ENCODE data around the gene ACAT2. TPM values are rescaled to one million over a fixed set of nuclear protein-coding genes. Genes with fewer than 3 reads are reported as not detected.
"Not testable (repeated sequence)": the region's sequence is repeated elsewhere in the genome, so short reads cannot be mapped to it uniquely, and the experiment has no call there.

Gene ACAT2
- polyA plus RNA-seq, 2 donors = 59.7 to 73.5 TPM

DNA sequence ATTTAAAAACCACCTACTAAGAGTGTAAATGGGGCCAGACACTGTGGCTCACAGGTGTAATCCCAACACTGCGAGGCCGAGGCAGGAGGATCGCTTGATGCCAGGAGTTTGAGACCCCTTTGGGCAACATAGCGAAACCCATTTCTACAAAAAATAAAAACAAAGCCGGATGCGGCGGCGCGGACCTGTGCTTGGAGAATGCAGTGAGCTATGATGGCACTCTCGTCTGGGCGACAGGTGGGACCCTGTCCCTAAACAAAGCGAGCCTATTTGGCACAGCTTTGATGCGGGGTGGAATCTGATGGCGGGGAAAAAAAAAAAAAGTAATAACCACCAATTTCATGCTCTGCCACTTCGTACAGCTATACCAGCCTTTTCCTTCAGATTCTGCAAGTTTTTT lies 26.4 kb downstream of the ACAT2 start:
- H3K27ac ChIP-seq (ENCODE audit: low read depth in 2 of 2, low read length in 1 of 2) = peak overlapping the region; percentile 66 to 85
- H3K27me3 ChIP-seq (ENCODE audit: control insufficient read depth in 1 of 2, insufficient read depth in 2 of 2, low read length in 2 of 2) = no peaks in the 10 kb centered on the region
- peak overlapping the region; percentile 87 for H3K4me3 ChIP-seq (ENCODE audit: low read depth in 1 of 2, low read length in 2 of 2)
- H3K4me1 ChIP-seq (ENCODE audit: control insufficient read depth in 2 of 2, insufficient read depth in 2 of 2, low read length in 1 of 2) = no peaks in the 10 kb centered on the region
- H3K9me3 ChIP-seq (ENCODE audit: control insufficient read depth in 2 of 2, insufficient read depth in 1 of 2, low read depth in 1 of 2, low read length in 1 of 2) = no peaks in the 10 kb centered on the region
- H3K36me3 ChIP-seq (ENCODE audit: control insufficient read depth in 2 of 2, insufficient read depth in 2 of 2, low read length in 1 of 2) = peaks cover 4% of the 10 kb centered on the region in 2 donors
- WGBS, 2 donors = 19 to 26% methylated on average over 15 of the region's 15 CpGs

GRCh38 chr6:159788753-159789376 lies 27.0 kb downstream of the ACAT2 start:
- WGBS, 2 donors = 0 to 1% methylated on average over 57 to 60 of the region's 60 CpGs
- Histone ChIP-seq H3K4me1 (ENCODE audit: control insufficient read depth in 2 of 2, insufficient read depth in 2 of 2, low read length in 1 of 2) (no peaks in the 10 kb centered on the region), H3K36me3 (ENCODE audit: control insufficient read depth in 2 of 2, insufficient read depth in 2 of 2, low read length in 1 of 2) (peaks cover 4% of the 10 kb centered on the region in 2 donors), H3K27me3 (ENCODE audit: control insufficient read depth in 1 of 2, insufficient read depth in 2 of 2, low read length in 2 of 2) (no peaks in the 10 kb centered on the region), H3K9me3 (ENCODE audit: control insufficient read depth in 2 of 2, insufficient read depth in 1 of 2, low read depth in 1 of 2, low read length in 1 of 2) (no peaks in the 10 kb centered on the region), H3K4me3 (ENCODE audit: low read depth in 1 of 2, low read length in 2 of 2) (peak overlapping the region; percentile 87), H3K27ac (ENCODE audit: low read depth in 2 of 2, low read length in 1 of 2) (peak overlapping the region; percentile 85 to 94)

GRCh38 chr6:159789377-159790148 lies 27.7 kb downstream of the ACAT2 start, which contains the start of gene TCP1:
TSS of gene TCP1 (minus strand) at chr6:159789602. CDS start at chr6:159789468, 134 bp downstream.
- peak within 1 kb of the TSS; percentile 98 to 100 for H3K27ac ChIP-seq (ENCODE audit: low read depth in 2 of 2, low read length in 1 of 2)
- WGBS, 2 donors = 0% methylated on average over 64 of the region's 64 CpGs
- H3K9me3 ChIP-seq (ENCODE audit: control insufficient read depth in 2 of 2, insufficient read depth in 1 of 2, low read depth in 1 of 2, low read length in 1 of 2) = no peaks in the 10 kb centered on the region
- peak within 1 kb of the TSS; percentile 87 to 93 for H3K4me3 ChIP-seq (ENCODE audit: low read depth in 1 of 2, low read length in 2 of 2)
- no peaks in the 10 kb centered on the region for H3K4me1 ChIP-seq (ENCODE audit: control insufficient read depth in 2 of 2, insufficient read depth in 2 of 2, low read length in 1 of 2)
- no peaks in the 10 kb centered on the region for H3K27me3 ChIP-seq (ENCODE audit: control insufficient read depth in 1 of 2, insufficient read depth in 2 of 2, low read length in 2 of 2)
- peaks cover 3 to 4% of the 10 kb centered on the region in 2 donors for H3K36me3 ChIP-seq (ENCODE audit: control insufficient read depth in 2 of 2, insufficient read depth in 2 of 2, low read length in 1 of 2)

DNA sequence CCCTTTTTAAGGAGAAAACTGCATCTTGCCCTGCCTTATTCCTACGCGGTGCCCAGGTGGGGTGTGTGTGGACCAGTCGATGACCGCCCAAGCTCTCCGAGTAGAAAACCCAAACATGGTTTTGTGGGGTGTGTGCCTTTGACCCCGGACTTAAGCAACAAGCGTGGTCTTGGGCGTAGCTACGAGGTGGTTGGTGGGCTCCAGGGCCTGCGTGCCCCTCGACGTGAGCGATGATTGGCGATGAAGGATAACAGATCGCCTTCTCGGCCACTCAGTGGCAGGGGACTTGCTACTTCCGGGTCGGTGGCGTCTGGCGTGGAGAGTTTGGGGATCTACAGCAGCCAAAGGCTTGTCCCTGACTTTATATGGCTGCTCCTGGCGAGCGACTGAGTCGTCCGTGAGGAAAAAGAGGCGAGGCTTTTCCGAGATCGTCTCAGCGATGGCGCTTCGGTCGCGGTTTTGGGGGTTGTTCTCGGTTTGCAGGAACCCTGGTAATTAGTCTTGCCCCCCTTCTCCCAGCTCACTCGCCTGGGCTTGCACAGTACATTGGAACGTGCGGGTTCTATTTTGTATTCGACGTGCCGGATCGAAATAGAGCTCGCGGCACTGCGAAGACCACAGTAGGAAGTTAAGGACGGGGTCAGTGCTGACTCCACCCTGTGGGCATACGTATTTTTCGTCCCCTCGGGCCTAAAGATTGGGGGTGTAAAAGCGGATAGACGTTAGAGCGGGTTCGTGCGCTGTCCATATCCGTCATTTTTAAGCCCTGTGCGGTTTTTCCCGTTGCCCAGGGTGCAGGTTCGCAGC lies 28.5 kb downstream of the ACAT2 start, which contains the start of gene MRPL18:
TSS of gene MRPL18 (plus strand) at position 319 of the 807 bp plus-strand sequence. CDS start at position 440, 121 bp downstream.
- H3K27ac ChIP-seq (ENCODE audit: low read depth in 2 of 2, low read length in 1 of 2) = peak within 1 kb of the TSS; percentile 98 to 100
- H3K9me3 ChIP-seq (ENCODE audit: control insufficient read depth in 2 of 2, insufficient read depth in 1 of 2, low read depth in 1 of 2, low read length in 1 of 2) = no peaks in the 10 kb centered on the region
- H3K27me3 ChIP-seq (ENCODE audit: control insufficient read depth in 1 of 2, insufficient read depth in 2 of 2, low read length in 2 of 2) = no peaks in the 10 kb centered on the region
- H3K4me1 ChIP-seq (ENCODE audit: control insufficient read depth in 2 of 2, insufficient read depth in 2 of 2, low read length in 1 of 2) = no peaks in the 10 kb centered on the region
- no peaks in the 10 kb centered on the region for H3K36me3 ChIP-seq (ENCODE audit: control insufficient read depth in 2 of 2, insufficient read depth in 2 of 2, low read length in 1 of 2)
- WGBS, 2 donors = 0% methylated on average over 54 to 56 of the region's 56 CpGs
- peak within 1 kb of the TSS; percentile 87 to 93 for H3K4me3 ChIP-seq (ENCODE audit: low read depth in 1 of 2, low read length in 2 of 2)

DNA sequence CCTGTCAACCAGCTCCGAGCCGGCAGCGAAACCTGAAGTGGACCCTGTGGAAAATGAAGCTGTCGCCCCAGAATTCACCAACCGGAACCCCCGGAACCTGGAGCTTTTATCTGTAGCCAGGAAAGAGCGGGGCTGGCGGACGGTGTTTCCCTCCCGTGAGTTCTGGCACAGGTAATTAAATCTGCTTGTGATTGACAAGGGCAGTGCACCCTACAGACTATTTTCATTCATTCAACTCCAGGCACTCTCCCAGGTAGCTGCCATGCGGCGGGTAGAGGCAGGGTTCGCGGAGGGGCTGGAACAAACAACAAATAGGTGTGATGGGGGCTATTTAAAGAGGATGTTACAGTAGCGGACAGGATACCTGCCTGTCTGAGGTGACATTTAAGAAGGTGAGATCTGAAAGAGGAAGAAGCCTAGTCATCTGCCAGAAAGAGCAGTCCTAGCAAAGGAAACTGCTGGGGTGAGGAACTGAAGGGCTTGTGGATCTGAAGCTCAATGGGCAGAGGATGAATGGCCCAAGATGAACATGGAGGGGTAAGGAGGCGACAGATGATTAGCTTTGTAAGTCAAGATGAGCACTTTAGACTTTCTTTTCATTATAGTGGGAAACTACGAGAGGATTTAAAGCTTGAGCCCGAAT lies 29.2 kb downstream of the ACAT2 start:
- WGBS, 2 donors = 12 to 13% methylated on average over 18 of the region's 18 CpGs
- no peaks in the 10 kb centered on the region for H3K36me3 ChIP-seq (ENCODE audit: control insufficient read depth in 2 of 2, insufficient read depth in 2 of 2, low read length in 1 of 2)
- H3K9me3 ChIP-seq (ENCODE audit: control insufficient read depth in 2 of 2, insufficient read depth in 1 of 2, low read depth in 1 of 2, low read length in 1 of 2) = no peaks in the 10 kb centered on the region
- peak overlapping the region; percentile 98 to 100 for H3K27ac ChIP-seq (ENCODE audit: low read depth in 2 of 2, low read length in 1 of 2)
- no peaks in the 10 kb centered on the region for H3K4me1 ChIP-seq (ENCODE audit: control insufficient read depth in 2 of 2, insufficient read depth in 2 of 2, low read length in 1 of 2)
- H3K4me3 ChIP-seq (ENCODE audit: low read depth in 1 of 2, low read length in 2 of 2) = peak overlapping the region; percentile 67 to 93
- H3K27me3 ChIP-seq (ENCODE audit: control insufficient read depth in 1 of 2, insufficient read depth in 2 of 2, low read length in 2 of 2) = no peaks in the 10 kb centered on the region

DNA sequence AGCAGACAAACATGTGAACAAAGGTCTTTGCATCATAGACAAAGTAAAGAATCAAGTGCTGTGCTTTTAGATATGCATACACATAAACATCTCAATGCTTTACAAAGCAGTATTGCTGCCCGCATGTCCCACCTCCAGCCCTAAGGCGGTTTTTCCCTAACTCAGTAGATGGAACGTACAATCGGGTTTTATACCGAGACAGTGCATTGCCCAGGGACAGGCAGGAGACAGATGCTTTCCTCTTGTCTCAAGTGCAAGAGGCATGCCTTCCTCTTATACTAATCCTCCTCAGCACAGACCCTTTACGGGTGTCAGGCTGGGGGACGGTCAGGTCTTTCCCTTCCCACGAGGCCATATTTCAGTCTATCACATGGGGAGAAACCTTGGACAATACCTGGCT lies 33.1 kb downstream of the ACAT2 start:
- 60 to 83% methylated on average over 8 of the region's 8 CpGs for WGBS, 2 donors
- not testable (repeated sequence) for H3K27ac ChIP-seq (ENCODE audit: low read depth in 2 of 2, low read length in 1 of 2); H3K4me1 ChIP-seq (ENCODE audit: control insufficient read depth in 2 of 2, insufficient read depth in 2 of 2, low read length in 1 of 2); H3K27me3 ChIP-seq (ENCODE audit: control insufficient read depth in 1 of 2, insufficient read depth in 2 of 2, low read length in 2 of 2); H3K9me3 ChIP-seq (ENCODE audit: control insufficient read depth in 2 of 2, insufficient read depth in 1 of 2, low read depth in 1 of 2, low read length in 1 of 2); H3K4me3 ChIP-seq (ENCODE audit: low read depth in 1 of 2, low read length in 2 of 2); H3K36me3 ChIP-seq (ENCODE audit: control insufficient read depth in 2 of 2, insufficient read depth in 2 of 2, low read length in 1 of 2)

DNA sequence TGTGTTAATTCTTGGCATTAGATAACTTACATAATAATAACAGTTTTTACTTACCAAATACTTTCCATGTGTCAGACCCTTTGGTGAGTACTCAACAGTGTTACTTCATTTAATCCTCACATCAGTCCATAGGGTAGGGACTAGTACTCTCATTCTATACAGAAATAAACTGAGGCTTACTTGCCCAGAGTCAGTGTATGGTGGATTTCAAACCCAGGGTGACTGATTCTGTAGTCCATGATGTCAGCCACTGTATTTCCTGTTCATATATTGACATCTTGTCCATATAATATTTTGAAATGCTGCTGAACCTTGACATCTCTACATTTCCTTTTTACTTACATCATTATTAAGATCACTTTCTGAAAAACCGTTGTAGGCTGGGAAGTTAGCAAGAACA lies 35.7 kb downstream of the ACAT2 start:
- peaks cover 7 to 10% of the 10 kb centered on the region in 2 donors for H3K36me3 ChIP-seq (ENCODE audit: control insufficient read depth in 2 of 2, insufficient read depth in 2 of 2, low read length in 1 of 2)
- no peak overlapping the region for H3K4me3 ChIP-seq (ENCODE audit: low read depth in 1 of 2, low read length in 2 of 2)
- H3K9me3 ChIP-seq (ENCODE audit: control insufficient read depth in 2 of 2, insufficient read depth in 1 of 2, low read depth in 1 of 2, low read length in 1 of 2) = no peaks in the 10 kb centered on the region
- no peaks in the 10 kb centered on the region for H3K4me1 ChIP-seq (ENCODE audit: control insufficient read depth in 2 of 2, insufficient read depth in 2 of 2, low read length in 1 of 2)
- 36 to 49% methylated on average over 1 of the region's 1 CpG for WGBS, 2 donors
- no peak overlapping the region for H3K27ac ChIP-seq (ENCODE audit: low read depth in 2 of 2, low read length in 1 of 2)
- H3K27me3 ChIP-seq (ENCODE audit: control insufficient read depth in 1 of 2, insufficient read depth in 2 of 2, low read length in 2 of 2) = no peaks in the 10 kb centered on the region

DNA sequence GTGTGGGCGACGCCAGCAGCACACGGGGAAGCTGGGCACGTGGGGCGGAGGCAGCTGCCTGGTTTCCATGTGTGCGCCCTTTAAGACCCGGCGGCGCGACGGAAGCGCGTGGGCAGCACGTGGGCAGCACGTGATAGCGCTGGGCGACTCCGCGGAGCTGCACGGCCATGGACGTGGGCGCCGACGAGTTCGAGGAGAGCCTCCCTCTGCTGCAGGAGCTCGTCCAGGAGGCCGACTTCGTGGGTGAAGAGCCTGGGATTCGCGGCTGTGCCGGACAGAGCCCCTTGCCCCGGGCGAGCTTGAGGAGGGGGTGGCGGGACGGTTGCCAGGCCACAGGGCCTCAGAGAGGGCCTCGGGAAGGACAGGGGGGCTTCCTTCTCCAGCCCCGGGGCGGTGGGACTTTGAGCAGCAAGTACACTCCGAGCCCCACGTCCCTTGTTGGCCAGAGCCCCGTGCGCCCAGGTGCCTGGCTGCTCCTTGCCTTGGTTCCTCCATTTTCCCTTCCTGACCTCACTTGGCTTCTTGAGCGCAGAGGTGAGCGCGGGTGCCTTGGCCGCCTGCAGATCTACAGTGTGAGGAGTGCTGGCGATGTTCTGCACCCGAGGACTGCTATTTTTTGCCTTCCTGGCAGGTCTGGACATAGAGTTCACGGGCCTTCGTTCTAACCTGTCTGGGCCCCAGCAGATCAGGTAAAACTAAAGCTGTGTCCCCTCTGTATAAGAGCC lies 38.5 kb downstream of the ACAT2 start, which contains the start of gene PNLDC1:
TSS of gene PNLDC1 (plus strand) at position 136 of the 725 bp plus-strand sequence. CDS start at position 168, 32 bp downstream.
- H3K27me3 ChIP-seq (ENCODE audit: control insufficient read depth in 1 of 2, insufficient read depth in 2 of 2, low read length in 2 of 2) = no peaks in the 10 kb centered on the region
- H3K4me1 ChIP-seq (ENCODE audit: control insufficient read depth in 2 of 2, insufficient read depth in 2 of 2, low read length in 1 of 2) = no peaks in the 10 kb centered on the region
- H3K9me3 ChIP-seq (ENCODE audit: control insufficient read depth in 2 of 2, insufficient read depth in 1 of 2, low read depth in 1 of 2, low read length in 1 of 2) = no peaks in the 10 kb centered on the region
- no peak within 1 kb of the TSS for H3K4me3 ChIP-seq (ENCODE audit: low read depth in 1 of 2, low read length in 2 of 2)
- peaks cover 7 to 10% of the 10 kb centered on the region in 2 donors for H3K36me3 ChIP-seq (ENCODE audit: control insufficient read depth in 2 of 2, insufficient read depth in 2 of 2, low read length in 1 of 2)
- no peak within 1 kb of the TSS for H3K27ac ChIP-seq (ENCODE audit: low read depth in 2 of 2, low read length in 1 of 2)
- 87 to 91% methylated on average over 49 to 50 of the region's 50 CpGs for WGBS, 2 donors

All from esophagus (tissue), 2 donors.